HK-2 (cell line): Measurements from ENCODE around the gene TTC22.

Source experiments
- DNase-seq: peaks from one replicate; pipeline ENCODE4 v3.0.0-alpha.2; 2018; ENCODE audit not compliant: unreplicated experiment

The TTC22 gene

DNA sequence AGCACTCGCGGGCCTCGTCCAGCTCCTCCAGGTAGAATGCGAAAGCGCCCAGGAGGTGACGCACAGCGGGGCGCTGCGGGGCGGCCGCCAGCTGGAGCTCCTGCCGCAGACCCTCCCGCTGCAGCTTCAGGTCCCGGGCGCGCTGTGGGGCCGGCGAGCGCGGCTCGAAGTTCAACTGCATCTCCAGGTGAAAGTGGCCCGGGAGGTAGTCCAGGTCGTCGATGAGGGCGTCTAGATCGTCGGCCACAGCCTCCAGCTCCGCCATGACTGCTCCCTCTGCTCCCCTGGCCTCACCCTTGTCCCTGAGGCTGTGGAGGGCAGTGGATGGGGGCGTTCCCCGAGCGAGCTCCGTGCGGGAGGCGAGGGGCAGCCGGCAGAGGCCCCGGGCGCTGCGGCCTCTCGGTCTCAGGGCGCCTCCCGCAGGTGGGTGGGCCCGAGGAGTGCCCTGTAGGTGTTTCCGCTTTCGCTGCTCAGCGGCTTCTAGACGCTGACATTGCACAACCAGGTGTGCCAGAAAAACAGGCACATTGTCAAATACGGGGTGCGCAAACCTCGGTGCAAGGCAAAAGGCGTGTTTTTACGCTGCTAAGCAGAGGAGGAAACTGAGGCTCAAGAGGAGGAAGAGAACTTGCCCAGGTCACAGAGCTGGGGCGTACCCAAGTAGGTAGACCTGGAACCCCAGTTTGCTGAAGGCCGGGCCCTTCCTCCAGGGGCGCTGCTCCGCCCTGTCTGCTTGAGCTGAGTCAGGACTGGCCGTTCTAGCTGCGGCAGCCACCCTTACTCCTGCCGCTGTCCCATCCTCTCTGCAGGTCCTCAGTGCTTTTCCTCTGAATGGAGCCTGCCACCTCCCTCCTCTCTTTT, at the start of gene TTC22:
TSS of gene TTC22 (minus strand) at position 425 of the 861 bp plus-strand sequence. CDS start at position 265, 160 bp downstream.
- DNase-seq: peak; percentile 73

GRCh38 chr1:54850737-54851136, 49.6 kb upstream of the TTC22 start:
- peak; percentile 69 for DNase-seq

GRCh38 chr1:54850069-54850730, 49.1 kb upstream of the TTC22 start:
- no peak for DNase-seq

DNA sequence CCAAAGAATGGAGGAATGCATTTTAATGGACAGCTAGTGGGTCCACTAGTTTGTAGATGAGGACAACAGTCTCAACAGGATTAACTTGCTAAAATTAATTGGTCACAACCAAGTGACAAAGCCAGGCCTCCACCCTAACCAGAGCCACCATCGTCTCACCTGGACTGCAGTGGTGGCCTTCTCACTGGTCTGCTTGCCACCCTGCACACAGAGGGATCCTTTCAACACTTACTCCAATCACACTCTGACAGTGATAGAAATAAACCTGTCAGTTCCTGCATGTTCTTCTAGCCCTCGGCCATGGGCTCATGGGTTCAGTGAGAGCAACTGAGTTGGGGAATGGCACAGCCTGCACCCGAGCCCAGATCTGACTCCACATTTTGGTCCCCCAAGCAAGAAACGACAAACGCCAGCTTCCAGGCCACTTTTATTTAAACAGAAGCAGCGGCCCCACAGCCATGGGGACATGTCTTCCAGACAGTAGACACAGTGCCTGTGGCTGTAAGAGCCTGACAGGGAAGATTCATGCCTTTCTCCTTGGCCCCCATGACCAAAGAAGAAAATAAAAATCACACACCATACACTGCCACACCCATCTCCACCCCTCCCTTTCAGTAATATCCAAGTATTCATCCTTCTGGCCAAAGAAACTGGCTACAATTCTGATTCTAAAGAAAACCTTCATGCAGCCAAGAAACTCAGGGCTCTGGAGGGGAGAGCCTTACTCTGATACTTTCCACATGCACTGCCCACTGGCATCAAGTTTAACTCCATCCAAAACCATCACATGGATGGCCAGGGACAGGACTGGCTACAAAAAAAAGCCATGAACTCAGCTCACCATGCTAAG, 48.3 kb upstream of the TTC22 start:
- no peak for DNase-seq

GRCh38 chr1:54848134-54848948, 47.2 kb upstream of the TTC22 start:
- no peak for DNase-seq

DNA sequence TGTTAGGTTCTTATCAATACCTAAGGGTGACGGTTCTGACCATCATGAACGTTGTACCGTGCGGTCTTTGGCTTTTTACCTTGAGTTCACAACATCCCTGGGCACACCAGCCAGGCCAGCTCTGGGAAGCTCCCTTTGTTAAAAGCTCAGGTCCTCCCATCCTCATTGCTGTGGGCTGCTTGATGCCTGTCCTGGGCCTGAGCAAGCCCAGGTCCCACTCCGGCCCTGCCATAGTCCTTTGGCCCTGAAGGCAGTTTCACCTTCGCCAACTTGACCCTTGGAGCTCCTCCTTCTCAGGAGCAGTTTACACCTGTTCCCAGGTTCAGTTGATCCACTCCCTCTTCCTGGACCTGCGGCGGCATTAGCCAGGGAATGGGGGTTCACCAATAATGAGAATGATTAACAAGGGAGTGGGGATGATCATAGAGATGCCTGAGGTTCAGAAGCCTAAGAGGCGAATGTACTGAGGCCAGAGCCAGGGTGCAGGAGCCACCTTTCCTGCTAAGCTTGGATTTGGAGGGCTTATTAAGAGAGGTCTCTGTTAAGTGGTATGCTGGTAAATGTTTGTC, 45.7 kb upstream of the TTC22 start:
- DNase-seq: no peak

DNA sequence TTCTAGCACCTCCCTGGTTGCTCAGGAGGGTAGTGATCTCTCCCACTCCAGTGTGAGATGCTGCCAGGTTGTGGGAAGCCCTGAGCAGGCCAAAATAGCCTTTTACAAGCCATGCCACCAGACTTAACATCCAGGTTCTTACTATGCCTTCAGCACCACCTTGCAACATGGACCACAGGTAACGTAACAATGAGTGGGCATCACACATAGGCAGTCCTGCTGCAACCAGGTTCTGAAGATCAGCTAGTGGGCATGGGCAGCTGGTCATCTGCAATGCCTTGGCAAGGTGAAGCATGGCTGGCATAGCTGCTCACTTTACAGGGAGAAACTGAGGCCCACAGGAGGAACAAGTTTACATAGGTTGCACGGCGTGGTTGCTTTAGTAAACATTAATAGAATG, 45.2 kb upstream of the TTC22 start:
- no peak for DNase-seq

GRCh38 chr1:54845772-54846171, 44.6 kb upstream of the TTC22 start:
- no peak for DNase-seq

DNA sequence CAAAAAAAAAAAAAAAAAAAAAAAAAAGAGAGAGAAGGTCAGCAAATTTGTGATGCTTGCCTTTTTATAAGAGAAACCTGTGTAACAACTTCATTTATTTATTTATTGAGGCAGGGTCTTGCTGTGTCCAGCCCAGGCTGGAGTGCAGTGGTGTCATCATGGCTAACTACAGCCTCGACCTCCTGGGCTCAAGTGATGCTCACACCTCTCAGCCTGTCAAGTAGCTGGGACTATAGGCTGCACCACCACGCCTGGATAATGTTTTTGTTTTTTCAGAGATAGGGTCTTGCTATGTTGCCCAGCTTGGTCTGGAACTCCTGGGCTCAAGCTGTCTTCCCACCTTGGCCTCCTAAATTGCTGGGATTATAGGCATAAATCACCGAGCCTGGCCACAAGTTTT, 43.4 kb upstream of the TTC22 start:
- DNase-seq: no peak

DNA sequence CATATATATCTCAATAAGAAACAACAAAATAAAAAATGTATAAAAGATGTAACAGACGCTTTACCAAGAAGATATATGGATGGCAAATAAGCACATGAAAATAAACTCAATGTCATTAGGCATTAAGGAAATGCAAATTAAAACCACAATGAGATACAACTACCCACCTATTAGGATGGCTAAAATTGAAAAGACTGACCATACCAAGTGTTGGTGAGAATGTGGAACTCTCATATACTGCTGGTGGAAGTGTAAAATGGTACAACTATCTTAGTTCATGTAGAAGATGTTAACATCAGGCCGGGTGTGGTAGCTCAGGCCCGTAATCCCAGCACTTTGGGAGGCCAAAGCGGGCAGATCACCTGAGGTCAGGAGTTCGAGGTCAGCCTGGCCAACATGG, 42.3 kb upstream of the TTC22 start:
- DNase-seq: no peak

GRCh38 chr1:54842963-54843362, 41.8 kb upstream of the TTC22 start:
- no peak for DNase-seq

GRCh38 chr1:54842206-54842915, 41.2 kb upstream of the TTC22 start:
- DNase-seq: no peak

GRCh38 chr1:54839824-54840223, 38.7 kb upstream of the TTC22 start:
- no peak for DNase-seq

DNA sequence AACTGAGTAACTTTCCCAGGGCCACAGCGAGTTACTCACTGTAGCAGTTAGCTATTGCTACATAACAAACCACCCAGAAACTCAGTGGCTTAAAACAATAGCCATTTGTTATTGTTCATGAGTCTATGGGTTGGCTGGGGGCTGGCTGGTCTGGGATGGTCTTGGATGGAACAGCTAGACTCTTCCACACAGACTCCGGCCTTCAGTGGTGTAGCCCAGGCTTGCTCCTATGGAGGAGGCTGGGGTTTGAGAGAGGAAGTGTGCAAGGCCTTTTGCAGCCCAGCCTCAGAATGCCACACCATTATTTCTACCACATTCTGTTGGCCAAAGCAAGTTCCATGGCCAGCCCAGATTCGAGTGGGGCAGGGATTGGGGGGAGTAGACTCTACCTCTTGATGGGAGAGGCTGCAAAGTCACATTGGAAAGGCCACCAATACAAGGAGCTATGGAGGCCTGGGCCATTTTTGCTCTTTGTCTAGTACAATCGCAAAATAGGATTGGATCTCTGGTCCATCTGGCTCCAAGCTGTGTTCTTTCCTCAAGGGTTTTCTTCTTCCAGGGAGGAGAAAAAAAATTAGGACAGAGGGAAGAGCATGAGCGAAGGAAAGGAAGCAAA, 37.5 kb upstream of the TTC22 start:
- no peak for DNase-seq

GRCh38 chr1:54837002-54837853, 36.1 kb upstream of the TTC22 start:
- no peak for DNase-seq

DNA sequence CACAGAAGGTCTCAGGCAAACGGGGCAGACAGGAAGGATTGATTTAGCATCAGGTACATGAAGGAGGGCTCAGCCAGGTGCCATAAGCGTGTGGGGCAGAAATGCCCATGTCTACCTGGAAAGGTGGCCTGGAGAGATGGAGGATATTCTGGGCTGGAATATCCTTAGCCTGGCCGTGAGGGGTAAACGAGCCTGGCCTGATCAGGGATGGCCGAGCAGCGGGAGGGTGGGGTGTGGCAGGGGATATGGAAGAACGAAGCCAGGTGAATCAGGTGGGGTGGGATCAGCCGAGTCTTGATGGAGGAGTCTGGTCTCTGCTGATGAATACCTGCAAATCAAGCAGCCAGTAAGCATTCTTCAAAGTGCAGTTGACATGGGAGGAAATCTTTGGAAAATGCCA, 35.5 kb upstream of the TTC22 start:
- DNase-seq: no peak

GRCh38 chr1:54835970-54836369, 34.8 kb upstream of the TTC22 start:
- no peak for DNase-seq

DNA sequence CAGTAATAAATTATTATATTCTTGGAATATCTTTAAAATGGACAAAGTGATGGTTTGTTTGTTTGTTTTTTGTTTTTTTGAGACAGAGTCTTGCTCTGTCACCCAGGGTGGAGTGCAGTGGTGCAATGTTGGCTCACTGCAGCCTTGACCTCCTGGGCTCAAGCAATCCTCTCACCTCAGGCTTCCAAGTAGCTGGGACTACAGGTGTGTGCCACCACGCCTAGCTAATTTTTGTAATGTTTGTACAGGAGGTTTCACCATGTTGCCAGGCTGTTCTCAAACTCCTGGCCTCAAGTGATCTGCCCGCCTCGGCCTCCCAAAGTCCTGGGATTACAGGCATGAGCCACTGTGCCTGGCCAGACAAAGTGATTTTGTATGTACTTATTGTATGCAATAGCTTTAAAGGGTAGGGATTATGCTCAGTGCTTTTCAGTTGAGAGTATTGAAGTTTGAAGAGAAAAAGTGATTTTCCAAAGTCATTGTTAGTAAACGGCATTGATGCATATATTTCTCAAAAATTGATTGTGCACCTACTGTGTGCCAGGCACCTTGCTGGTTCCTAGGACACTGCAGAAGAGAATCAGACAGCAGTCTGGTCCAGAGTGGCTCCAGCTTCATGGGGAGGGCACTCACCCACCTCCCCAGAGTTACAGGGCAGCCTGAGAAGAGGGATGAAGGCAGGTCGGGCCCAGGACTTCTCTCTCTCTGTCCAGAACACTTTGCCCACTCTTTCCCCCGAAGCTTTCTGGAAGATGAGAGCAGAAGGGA, 34.2 kb upstream of the TTC22 start:
- DNase-seq: no peak
